GM18499 (cell line): ENCODE data around the gene TUBG2.
"Not testable (repeated sequence)": the region's sequence is repeated elsewhere in the genome, so short reads cannot be mapped to it uniquely, and the experiment has no call there.

Experiments
- ATAC-seq: cut with Tn5 transposase; IDR thresholded peaks from one replicate; pipeline ENCODE4 v1.9.1; 2021; ENCODE audit warnings: moderate number of reproducible peaks; ENCODE audit not compliant: insufficient read depth, unreplicated experiment

Gene TUBG2

GRCh38 chr17:42659079-42659931 is at the start of gene TUBG2:
TSS of gene TUBG2 (plus strand) at chr17:42659284. CDS start at chr17:42659504, 220 bp downstream.
- ATAC-seq: no peak

GRCh38 chr17:42609814-42610801 is 49.0 kb upstream of the TUBG2 start:
- ATAC-seq: not testable (repeated sequence)

- no peak for ATAC-seq
Measured at GRCh38 chr17:42612013-42612412, 47.1 kb upstream of the TUBG2 start.

- no peak for ATAC-seq
Measured at GRCh38 chr17:42613699-42614295, 45.3 kb upstream of the TUBG2 start.

GRCh38 chr17:42617956-42618431 is 41.1 kb upstream of the TUBG2 start:
- ATAC-seq: no peak

- ATAC-seq: no peak
Measured at GRCh38 chr17:42618442-42619150, 40.5 kb upstream of the TUBG2 start.

- ATAC-seq: not testable (repeated sequence)
Measured at GRCh38 chr17:42621987-42622386, 37.1 kb upstream of the TUBG2 start.

GRCh38 chr17:42623271-42623670 is 35.8 kb upstream of the TUBG2 start:
- ATAC-seq: no peak

GRCh38 chr17:42623732-42624596 is 35.1 kb upstream of the TUBG2 start:
- no peak for ATAC-seq

- ATAC-seq: not testable (repeated sequence)
Measured at GRCh38 chr17:42627032-42627764, 31.9 kb upstream of the TUBG2 start.

- no peak for ATAC-seq
Measured at GRCh38 chr17:42629411-42630009, 29.6 kb upstream of the TUBG2 start.

- no peak for ATAC-seq
Measured at GRCh38 chr17:42632949-42633444, 26.1 kb upstream of the TUBG2 start.

- no peak for ATAC-seq
Measured at GRCh38 chr17:42639525-42640113, 19.5 kb upstream of the TUBG2 start.

GRCh38 chr17:42640121-42640520 is 19.0 kb upstream of the TUBG2 start:
- no peak for ATAC-seq

GRCh38 chr17:42642336-42642735 is 16.7 kb upstream of the TUBG2 start:
- ATAC-seq: no peak

GRCh38 chr17:42647778-42648177 is 11.3 kb upstream of the TUBG2 start:
- no peak for ATAC-seq

- no peak for ATAC-seq
Measured at GRCh38 chr17:42651392-42651791, 7.7 kb upstream of the TUBG2 start.
